Body of pancreas (tissue), 4 donors: ENCODE results near the gene WDR17. TPM values are rescaled to one million over a fixed set of nuclear protein-coding genes. Genes with fewer than 3 reads are reported as not detected.

Source experiments
- ATAC-seq: fragments of 150-250 bp; one replicate; pipeline ENCODE4 v1.9.1; 2016
- DNase-seq, 4 donors: peaks; one replicate each; pipeline ENCODE4 v3.0.0-alpha.2; 2019
- H3K27ac ChIP-seq, 4 donors: fragments of 200-600 bp; sonication (generic); 1 replicate in 3 of 4; 2 replicates in 1 of 4; pipeline versions ENCODE4 v1.5.1 to v1.6.1; 2016 to 2019; ENCODE audit warnings: mild to moderate bottlenecking in 1 of 4, mixed read lengths in 1 of 4, moderate library complexity in 1 of 4
- H3K27me3 ChIP-seq, 2 donors: fragments of 200-600 bp; sonication (generic); one replicate each; pipeline ENCODE4 v1.6.0; 2016; ENCODE audit warnings: mild to moderate bottlenecking in 1 of 2
- H3K36me3 ChIP-seq, 2 donors: fragments of 200-600 bp; sonication (generic); replicated peaks in 1 of 2; 2 replicates each; pipeline ENCODE4 v1.5.1; 2016; ENCODE audit warnings: low read depth in 2 of 2; ENCODE audit not compliant: insufficient read depth in 1 of 2
- H3K4me1 ChIP-seq: fragments of 200-600 bp; sonication (generic); one replicate; pipeline ENCODE4 v1.6.0; 2016
- H3K4me3 ChIP-seq, 2 donors: fragments of 200-600 bp; sonication (generic); 1 replicate in 1 of 2; 2 replicates in 1 of 2; pipeline ENCODE4 v1.5.1; 2016 to 2019
- H3K9me3 ChIP-seq, 3 donors: fragments of 200-600 bp; sonication (generic); 1 replicate in 2 of 3; 2 replicates in 1 of 3; pipeline ENCODE4 v1.5.1; 2016
- POLR2A ChIP-seq, 3 donors: fragments of 450-650 bp; IDR thresholded peaks; one replicate each; pipeline ENCODE4 v1.6.1; 2016; ENCODE audit warnings: antibody characterized with exemption in 3 of 3, mild to moderate bottlenecking in 2 of 3
- WGBS, 2 donors: methylation state at CpG; one replicate each; pipeline ENCODE4 v1.1.5; 2017; 5-methylcytosine and 5-hydroxymethylcytosine counted together
- intact Hi-C: fragments of 100-400 bp; cut with DNase I; formaldehyde crosslinking; loops from one replicate; pipeline ENCODE4 v1.15.1; 2023
- total RNA-seq, 2 donors: library from RNA; depleted of rRNA; stranded (reverse); fragments of >200 nt; gene quantifications; one replicate each; pipeline ENCODE4 v1.1.0, GENCODE V29; 2016
- TF ChIP-seq, protein P1 (sequence below), 7 experiments: fragments of 450-650 bp in 4 of 7; fragments of 200-600 bp in 3 of 7; sonication (generic) in 3 of 7; IDR thresholded peaks; one replicate each; pipeline ENCODE4 v1.5.1; 2016 to 2019; ENCODE audit warnings: antibody characterized with exemption in 7 of 7

Gene WDR17
- total RNA-seq, 2 donors from 2014 or later: 3.9 to 6.3 TPM

DNA sequence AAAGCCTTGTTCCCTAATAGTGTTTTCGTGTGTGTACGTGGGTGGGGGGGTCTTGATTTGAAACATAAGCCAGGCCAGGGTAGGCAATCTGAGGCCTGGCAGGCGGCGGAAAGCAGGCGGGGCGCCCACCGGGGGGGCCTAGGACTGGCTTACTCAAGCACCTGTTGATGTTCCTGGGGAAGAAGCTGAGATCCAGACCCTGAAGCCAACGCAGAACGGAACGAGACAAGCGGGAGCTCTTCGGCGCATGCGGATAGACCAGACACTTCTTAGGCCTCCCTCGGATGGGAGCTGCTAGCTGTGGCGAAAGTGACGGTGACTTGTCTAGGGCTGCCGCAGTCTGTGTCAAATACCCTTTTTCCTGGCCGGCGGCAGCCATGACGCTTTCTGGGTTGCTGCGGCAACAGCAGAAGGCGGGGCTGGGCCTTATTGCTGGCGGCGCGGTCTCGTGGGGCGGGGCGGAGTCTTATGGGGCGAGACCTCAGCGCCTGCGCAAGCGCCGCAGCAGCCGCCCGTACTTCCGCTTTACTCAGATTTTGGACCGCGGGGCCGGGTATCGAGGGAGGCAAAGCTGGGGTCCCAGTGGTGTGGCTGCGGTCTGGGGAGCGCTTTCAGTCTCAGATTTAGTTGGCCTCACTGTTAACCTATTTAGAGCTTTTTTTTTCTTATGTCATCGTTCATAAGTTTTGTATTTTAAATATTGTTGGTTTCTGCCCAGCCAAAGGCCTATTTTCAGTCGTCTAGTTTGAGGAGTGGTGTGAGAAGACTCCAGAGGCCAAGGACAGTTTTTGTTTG is 129.7 kb downstream of the WDR17 start, which contains the start of gene SPATA4:
TSS of gene SPATA4 (minus strand) at position 402 of the 795 bp plus-strand sequence. CDS start at position 379, 23 bp downstream.
- H3K27ac ChIP-seq: peak within 1 kb of the TSS; percentile 7 to 78 (median 63)
- no peaks in the 10 kb centered on the region for H3K9me3 ChIP-seq
- peaks cover 4% of the 10 kb centered on the region for H3K4me1 ChIP-seq
- H3K36me3 ChIP-seq: no peaks in the 10 kb centered on the region
- ATAC-seq (peak; percentile 100), DNase-seq (peak; percentile 93 to 96 (median 94))
- whole genome bisulfite sequencing, 2 donors: 0 to 1% methylated on average over 36 to 45 of the region's 45 CpGs
- peak within 1 kb of the TSS; percentile 41 to 79 for H3K4me3 ChIP-seq
- intact Hi-C loops: no loop called here
- peak in 2 of 3 donors; percentile 52 to 67 for TF ChIP-seq POLR2A (IDR thresholded peaks at IDR 0.05)
- TF ChIP-seq, protein P1, sequence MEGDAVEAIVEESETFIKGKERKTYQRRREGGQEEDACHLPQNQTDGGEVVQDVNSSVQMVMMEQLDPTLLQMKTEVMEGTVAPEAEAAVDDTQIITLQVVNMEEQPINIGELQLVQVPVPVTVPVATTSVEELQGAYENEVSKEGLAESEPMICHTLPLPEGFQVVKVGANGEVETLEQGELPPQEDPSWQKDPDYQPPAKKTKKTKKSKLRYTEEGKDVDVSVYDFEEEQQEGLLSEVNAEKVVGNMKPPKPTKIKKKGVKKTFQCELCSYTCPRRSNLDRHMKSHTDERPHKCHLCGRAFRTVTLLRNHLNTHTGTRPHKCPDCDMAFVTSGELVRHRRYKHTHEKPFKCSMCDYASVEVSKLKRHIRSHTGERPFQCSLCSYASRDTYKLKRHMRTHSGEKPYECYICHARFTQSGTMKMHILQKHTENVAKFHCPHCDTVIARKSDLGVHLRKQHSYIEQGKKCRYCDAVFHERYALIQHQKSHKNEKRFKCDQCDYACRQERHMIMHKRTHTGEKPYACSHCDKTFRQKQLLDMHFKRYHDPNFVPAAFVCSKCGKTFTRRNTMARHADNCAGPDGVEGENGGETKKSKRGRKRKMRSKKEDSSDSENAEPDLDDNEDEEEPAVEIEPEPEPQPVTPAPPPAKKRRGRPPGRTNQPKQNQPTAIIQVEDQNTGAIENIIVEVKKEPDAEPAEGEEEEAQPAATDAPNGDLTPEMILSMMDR (IDR thresholded peaks at IDR 0.05): no peak
- H3K27me3 ChIP-seq: no peaks in the 10 kb centered on the region

GRCh38 chr4:176198316-176198903 is 132.8 kb downstream of the WDR17 start:
- Histone ChIP-seq H3K27me3 (no peaks in the 10 kb centered on the region), H3K27ac (no peak overlapping the region), H3K36me3 (no peaks in the 10 kb centered on the region), H3K4me1 (peaks cover 4% of the 10 kb centered on the region), H3K4me3 (no peak overlapping the region), H3K9me3 (no peaks in the 10 kb centered on the region)
- WGBS, 2 donors: 54 to 63% methylated on average over 6 to 8 of the region's 8 CpGs
- DNase-seq (no peak), ATAC-seq (no peak)
- no peak for TF ChIP-seq POLR2A (IDR thresholded peaks at IDR 0.05)
- TF ChIP-seq, protein P1 (IDR thresholded peaks at IDR 0.05): no peak
- intact Hi-C loops: no loop called here

GRCh38 chr4:176205299-176205698 is 139.7 kb downstream of the WDR17 start:
- DNase-seq: no peak
- Histone ChIP-seq H3K4me3 (no peak overlapping the region), H3K27ac (no peak overlapping the region), H3K36me3 (no peaks in the 10 kb centered on the region), H3K4me1 (no peaks in the 10 kb centered on the region), H3K27me3 (no peaks in the 10 kb centered on the region), H3K9me3 (no peaks in the 10 kb centered on the region)
- no peak for ATAC-seq
- 48 to 50% methylated on average over 4 of the region's 4 CpGs for WGBS, 2 donors
- TF ChIP-seq, protein P1 (IDR thresholded peaks at IDR 0.05): no peak
- no peak for TF ChIP-seq POLR2A (IDR thresholded peaks at IDR 0.05)
- intact Hi-C loops: loop anchor here (10.0 kb wide), 1 partner anchor 110 kb away; the partner anchor contains the start of gene SPCS3

- no peak for ATAC-seq
- H3K27me3 ChIP-seq: no peaks in the 10 kb centered on the region
- 70 to 81% methylated on average over 5 of the region's 5 CpGs for WGBS, 2 donors
Observed at GRCh38 chr4:176207839-176208238, 142.2 kb downstream of the WDR17 start.

More at GRCh38 chr4:176207839-176208238, 142.2 kb downstream of the WDR17 start:
- intact Hi-C loops: loop anchor here (10.0 kb wide), 1 partner anchor 107 kb away; the partner anchor contains the start of gene SPCS3
- DNase-seq: no peak
- Histone ChIP-seq H3K4me1 (no peaks in the 10 kb centered on the region), H3K27ac (no peak overlapping the region), H3K9me3 (no peaks in the 10 kb centered on the region), H3K36me3 (no peaks in the 10 kb centered on the region), H3K4me3 (no peak overlapping the region)
- TF ChIP-seq, protein P1 (IDR thresholded peaks at IDR 0.05): no peak
- no peak for TF ChIP-seq POLR2A (IDR thresholded peaks at IDR 0.05)
